GM19351 (cell line): ENCODE results near the gene TSC22D3.
A peak's percentile ranks its signal among the peaks of the same experiment; 100 is the strongest.

Experiments used
- ATAC-seq: cut with Tn5 transposase; IDR thresholded peaks from one replicate; pipeline ENCODE4 v1.9.1; 2021; ENCODE audit warnings: mild to moderate bottlenecking, moderate library complexity; ENCODE audit not compliant: unreplicated experiment

The TSC22D3 gene

DNA sequence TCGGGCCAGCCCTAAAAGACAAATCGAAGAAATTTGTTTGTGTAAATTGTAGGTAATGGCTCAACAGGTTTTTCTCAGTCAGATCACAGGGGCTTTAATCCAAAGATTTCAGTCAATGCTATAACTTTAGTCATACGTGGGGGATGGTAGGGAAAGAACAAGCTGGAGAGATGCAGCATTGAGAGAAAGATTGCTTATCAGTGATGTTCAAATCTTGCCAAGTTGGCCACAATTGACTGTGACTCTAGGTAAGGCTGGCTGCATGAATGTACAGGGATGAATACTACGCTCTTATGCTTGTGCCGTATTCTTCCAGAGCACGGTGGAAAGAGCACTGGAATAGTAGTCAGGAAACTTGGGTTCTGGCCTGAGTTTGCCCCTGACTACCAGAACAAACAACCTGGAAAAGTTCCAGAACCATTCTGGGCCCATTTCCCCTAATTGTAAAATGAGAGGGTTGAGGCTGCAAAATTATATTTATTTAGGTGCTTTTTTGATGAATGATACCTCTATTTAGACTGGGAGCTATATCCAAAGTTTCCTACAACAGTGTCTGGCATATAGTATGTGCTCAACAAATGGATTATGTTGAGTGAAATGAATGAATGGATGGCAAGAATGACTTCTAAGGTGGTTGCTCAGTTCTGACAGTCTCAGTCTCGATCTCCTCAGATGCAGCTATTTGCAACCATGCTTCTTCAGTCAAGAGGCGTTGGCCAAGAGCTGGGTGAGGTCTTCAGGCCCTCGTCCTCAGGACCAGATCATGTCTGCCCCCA, 44.4 kb downstream of the TSC22D3 start:
- ATAC-seq, result no peak

- no peak for ATAC-seq
Measured at GRCh38 chrX:107730298-107730655, 45.3 kb downstream of the TSC22D3 start.

GRCh38 chrX:107729558-107730297, 45.9 kb downstream of the TSC22D3 start:
- ATAC-seq, result peak; percentile 84

- no peak for ATAC-seq
Measured at GRCh38 chrX:107728371-107729099, 47.1 kb downstream of the TSC22D3 start.

GRCh38 chrX:107726816-107727534, 48.6 kb downstream of the TSC22D3 start:
- ATAC-seq, result no peak

DNA sequence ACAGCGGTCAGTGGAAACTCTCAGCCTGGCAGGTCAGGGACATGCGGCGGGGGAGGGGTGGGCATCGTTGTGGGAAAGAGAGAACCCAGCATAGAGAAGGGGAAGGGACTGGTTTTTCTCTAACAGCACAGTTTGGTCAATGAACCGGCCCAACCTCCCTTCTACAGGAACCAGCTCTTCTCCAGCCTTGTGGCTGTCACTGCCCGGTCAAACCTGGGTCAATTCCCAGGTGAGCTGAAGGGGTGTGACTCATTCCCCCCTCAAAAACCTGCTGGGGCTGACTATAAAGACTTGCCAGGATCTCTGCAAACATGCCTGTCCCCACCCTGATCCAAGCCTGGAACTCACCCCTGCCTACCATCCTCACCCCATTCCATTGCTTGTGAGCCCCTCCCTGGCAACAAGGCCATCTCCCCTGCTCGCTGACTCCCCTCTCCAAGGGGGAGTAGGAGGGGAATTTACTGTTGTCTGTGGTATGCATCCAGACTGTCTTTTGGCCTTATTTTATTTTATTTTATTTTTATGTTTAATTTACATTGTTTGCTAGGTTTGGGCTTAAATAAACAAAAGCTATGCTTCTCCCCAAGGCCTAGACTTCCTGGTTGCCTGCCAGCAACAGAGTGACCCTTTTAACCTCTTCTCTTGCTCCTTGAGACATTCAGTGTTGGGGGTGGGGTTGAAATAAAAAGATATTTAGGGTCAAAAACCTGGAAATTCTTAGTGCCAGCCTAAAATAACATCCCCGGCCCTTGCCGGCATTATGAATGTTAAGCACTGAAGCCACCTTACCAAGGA, 49.6 kb downstream of the TSC22D3 start:
- ATAC-seq, result no peak

GRCh38 chrX:107724653-107725052, 50.9 kb downstream of the TSC22D3 start:
- no peak for ATAC-seq

DNA sequence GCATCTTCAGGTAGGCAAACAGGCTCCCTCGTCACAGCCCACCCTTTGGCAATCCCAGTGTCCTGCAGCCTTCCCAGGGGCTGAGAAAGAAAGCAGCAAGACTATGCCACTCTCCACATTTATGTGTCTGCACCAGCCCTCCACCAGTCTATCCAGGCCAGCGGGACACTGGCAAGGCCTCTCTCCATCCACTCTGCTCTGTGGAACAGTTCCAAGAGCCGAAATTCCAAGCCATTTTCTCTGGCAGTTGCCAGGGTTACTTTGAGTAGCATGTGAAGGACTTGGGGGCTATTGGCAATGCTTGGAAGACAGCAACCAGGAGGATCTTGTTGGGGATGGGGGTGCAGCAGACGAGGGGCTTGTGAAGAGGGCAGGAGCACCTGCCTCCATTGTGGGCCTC, 52.1 kb downstream of the TSC22D3 start:
- ATAC-seq, result no peak

DNA sequence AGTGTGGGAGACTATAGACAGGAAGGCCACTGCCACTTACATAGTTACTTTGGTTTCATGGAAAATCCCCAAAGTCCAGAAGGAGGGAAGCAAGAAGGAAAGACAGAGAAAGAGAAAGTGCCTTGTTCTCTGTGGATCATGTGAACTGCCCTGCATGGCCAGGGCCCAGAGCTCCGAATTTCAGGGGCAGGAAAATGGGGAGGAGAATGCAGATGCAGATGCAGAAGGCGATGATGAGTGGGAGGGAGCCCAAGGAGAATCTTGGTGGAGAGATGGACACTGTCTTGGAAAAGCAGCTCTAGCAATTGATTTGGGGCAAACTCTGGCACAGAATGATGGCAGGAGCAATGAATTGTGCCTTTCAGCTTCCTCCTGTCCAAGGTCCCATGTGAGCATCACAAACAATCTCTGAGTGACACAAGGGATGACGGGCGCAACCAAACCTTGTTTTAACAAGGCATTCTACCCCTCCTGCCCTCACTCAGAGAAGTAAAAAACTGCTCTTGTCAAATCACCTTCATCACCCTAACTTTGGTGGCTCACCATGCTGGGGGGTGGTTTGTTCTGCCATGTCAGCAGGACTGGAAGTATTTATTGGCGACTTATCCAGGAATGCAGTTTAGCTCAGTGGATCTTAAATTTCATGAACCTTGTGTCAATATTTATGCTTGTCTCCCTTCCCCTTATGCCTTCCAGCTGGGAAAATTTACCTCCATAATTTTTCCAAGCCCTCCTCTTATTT, 53.5 kb downstream of the TSC22D3 start:
- no peak for ATAC-seq

DNA sequence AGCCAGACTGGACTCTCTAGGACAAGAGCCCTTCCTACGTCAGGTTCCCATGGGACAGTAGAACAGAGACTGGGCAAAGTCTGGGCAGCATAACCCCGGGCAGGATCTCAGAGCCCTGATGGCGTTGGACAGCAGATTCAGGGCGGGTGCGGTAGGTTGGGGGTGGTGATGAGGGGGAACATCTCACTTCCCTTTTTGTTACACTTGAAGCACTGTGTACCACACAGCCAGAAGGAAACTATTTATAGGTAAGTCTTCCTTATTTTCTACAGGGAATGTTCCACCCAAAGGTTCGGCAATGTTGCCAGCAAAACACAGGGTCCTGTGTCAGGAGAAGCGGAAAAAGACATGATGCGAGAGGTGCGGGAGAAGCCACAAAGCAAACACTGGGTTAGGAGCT, 54.3 kb downstream of the TSC22D3 start:
- peak; percentile 50 for ATAC-seq

DNA sequence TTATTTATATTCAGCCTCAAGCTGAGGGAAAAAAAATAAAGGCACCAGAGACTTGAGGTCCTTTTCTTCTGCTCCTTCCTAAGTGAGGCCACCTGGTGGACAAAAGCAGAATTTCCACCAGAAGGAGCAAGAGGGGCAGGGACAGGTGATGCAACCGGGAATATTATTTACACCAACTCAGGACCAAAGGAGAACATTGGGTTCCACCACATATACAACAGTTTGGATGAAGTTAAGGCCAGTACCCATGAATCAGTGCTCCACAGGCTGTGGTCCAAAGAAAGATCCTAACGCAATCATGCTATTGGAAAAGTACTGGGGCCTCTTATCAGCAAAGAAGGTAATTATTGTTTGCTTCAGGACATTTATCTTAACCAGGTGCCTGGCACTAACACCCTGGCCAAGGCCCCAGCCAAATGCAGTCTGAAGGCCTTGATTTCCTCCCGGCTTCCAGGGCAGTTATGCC, 57.4 kb downstream of the TSC22D3 start:
- no peak for ATAC-seq

DNA sequence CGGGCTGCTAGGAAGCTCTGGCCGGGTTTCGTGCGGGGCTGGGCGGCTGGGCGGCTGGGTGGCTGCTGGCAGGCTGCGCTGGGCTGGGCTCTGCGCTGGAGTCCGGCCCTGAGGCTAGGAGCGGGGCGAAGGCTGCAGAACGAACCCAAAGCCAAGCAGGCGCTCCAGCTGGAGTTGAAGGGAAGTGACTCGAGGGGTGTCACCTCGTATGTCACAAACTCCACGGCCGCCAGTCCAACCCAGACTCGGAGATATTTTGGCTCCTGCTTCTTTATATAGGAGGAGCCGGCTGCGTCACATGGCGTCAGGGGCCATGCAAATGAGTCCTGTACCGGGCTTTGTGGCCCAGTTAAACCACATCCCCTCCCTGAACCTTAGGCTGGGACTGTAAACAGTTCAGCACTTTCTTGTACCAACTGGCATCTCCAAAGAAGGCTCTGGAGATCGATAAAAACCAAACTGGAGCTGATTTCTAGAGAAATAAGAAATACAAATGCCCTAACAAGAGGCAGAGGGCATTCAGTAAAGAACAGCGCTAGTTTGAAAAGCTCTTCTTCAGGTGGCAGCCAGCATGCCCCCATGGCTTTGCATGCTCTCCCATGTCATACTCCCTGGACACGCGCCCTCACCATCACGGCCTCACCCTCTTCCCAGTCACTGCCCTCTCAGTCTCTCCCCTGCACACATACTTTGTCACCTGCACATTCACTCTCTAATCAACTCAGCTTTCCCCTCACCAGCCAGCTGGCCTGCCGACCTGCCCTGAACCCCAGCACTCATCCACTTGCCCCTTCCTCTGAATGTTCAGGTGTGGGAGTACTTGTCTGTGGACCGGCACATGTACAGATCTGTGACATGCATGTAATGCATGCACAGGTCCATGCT, 58.5 kb downstream of the TSC22D3 start:
- ATAC-seq, result peak; percentile 75

GRCh38 chrX:107716118-107716684, 59.4 kb downstream of the TSC22D3 start:
- peak; percentile 21 for ATAC-seq

DNA sequence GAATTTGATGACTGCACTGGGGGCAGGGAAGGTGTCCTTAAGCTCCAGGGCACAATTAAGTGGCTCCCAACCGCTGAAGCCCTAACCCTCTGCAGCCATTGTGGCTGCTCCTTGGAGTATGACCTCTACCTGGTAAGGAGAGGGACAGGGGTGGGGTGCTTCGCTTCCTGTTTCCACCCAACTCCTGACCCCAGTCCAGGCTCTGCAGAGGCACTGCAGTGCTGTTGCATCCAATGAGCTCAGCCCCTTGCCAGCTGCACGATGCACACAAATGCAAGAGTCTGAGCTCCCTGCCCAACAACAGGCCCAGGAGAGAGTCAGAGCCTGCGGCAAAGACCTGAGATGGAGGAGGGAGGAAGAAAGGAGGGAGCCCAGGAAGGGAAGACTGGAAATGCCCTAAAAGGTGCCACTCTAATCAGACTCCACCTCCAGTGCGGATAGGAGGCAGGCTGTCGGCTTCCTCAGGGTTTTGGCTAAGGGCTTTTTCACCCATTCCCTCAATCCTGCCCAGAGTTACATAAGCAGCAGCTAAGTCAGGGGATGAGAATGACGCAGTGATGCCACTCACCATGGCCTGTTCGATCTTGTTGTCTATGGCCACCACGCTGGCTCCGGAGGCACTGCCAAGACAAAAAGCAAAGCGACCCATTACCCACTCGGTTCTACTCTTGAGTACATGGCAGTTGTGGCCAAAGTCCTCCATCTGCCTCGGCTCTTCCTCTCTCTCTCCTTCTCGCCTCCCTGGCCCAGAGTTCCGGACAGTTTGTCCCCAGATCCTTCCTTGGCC, 60.1 kb downstream of the TSC22D3 start:
- ATAC-seq, result no peak

DNA sequence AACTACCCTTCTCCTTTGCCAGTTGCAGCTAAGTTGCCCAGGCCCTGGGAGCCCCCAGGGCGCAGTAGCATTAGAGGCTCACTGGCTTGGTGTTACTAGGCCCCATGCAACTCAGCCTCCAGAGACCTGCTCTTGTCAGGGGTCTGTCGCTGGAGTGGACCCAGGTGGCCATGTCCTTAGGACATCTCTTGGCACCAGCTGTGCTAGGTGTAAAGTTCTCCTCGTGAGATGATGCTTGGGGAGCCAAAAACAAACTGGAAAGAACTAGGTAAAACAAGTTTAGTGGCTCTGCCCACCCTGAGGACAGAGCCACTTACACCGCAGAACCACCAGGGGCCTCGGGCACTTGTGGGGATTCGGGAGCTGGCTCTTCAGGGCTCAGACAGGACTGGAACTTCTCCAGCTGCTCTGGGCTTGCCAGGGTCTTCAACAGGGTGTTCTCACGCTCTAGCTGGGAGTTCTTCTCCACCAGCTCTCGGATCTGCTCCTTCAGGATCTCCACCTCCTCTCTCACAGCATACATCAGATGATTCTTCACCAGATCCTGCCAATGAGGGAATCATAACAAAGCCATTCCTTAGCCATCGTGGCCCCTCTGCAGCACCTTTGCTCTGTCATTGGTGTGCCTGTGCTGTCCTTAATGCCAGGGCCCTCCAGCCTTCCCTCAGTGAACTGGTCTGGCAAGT, 61.2 kb downstream of the TSC22D3 start:
- no peak for ATAC-seq

- no peak for ATAC-seq
Measured at GRCh38 chrX:107713543-107714205, 61.9 kb downstream of the TSC22D3 start.
